HG03139 (cell line): ENCODE results near the gene ALCAM.

ENCODE experiments used
- ATAC-seq: cut with Tn5 transposase; IDR thresholded peaks from one replicate; pipeline ENCODE4 v1.9.1; 2021; ENCODE audit not compliant: unreplicated experiment

Gene ALCAM

GRCh38 chr3:105521770-105522169 is 155.1 kb downstream of the ALCAM start:
- no peak for ATAC-seq

DNA sequence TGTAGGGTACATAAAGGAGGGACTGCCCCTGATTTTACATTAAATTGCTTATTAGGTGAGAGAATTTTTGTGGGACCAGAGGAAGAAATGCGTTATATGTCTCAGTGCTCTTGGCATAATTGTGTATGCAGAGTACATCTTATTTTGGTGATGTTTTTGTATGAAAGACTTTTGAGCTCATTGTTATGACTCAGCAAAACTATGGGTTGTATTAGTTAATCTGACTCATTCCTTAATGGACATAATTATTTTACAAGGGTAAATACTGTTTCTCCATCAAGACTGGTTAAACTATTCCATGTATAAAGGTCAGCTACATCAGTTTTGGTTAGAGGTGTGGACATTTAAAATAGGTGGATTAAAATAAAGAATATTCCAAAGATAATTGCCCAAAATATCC is 156.8 kb downstream of the ALCAM start:
- ATAC-seq, result no peak

DNA sequence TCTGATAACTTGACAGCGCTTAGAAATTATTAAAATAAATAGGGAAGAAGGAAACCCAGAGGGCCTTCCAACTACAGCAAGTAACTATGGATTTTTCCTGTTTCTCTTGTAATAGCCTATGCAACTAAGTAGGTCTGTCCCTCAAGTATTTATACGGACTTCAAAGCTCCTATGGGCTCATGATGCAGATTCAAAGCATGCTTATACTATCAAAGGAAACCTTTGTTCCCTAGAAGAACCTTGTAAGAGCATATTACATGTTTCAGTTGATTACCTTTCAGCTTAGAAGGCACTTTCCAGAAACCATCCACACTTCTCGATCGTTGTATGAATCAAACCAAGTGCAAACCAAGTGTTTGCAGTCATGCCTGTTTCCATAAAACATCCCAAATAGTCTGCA is 158.8 kb downstream of the ALCAM start:
- ATAC-seq, result no peak

DNA sequence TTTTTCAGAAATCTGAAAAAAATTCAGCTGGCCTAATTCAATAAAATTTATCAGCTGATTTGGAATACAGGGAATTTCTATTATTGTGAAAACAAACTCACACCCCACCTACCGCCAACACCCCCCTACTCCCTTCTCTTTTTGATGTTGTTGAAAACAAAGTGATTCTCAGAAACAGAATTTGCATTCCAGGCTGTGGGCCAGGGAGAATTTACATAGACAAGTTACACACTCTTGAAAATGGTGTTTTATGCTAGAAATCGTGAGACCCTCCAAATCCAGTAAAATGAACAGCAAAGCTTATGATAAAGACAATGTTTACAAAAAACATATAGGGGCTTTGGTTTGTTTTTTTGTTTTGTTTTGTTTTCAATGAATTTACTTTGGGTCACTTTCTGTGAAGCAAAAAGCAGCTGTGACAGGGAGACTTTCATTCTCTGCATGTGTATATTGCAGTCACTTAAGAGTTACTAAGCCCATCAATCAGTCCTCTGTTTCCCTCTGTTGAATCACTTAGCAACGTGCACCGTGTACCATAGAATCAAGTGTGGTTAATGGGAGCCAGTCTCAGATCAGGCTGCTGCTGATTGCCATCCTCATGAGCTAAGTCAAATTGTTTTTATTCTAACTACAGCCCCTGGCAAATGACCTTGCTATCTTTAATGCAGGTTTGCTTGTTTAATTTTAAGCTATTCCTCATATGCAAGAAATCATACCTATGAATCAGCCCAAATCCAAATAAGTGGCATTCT is 159.8 kb downstream of the ALCAM start:
- ATAC-seq, result no peak

DNA sequence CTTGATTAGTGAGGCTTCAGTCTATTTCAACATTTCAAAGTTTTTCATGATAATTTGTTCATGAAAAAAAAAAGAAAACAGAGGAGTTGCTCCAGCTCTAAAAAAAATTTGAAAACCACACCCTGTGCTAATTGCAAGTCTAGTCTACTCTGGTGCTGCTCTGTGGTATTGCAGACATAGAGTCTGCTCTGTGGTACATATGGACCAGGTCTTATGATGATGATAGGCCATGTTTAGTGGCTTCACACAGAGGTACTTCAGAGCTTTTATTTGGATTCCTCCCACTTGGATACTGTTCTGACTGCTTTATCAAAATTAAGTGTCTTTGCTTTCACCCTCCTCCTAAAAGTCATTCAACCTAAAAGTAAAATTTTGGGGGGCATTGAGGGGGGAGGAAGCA is 160.8 kb downstream of the ALCAM start:
- no peak for ATAC-seq

GRCh38 chr3:105527949-105528348 is 161.2 kb downstream of the ALCAM start:
- ATAC-seq, result no peak

DNA sequence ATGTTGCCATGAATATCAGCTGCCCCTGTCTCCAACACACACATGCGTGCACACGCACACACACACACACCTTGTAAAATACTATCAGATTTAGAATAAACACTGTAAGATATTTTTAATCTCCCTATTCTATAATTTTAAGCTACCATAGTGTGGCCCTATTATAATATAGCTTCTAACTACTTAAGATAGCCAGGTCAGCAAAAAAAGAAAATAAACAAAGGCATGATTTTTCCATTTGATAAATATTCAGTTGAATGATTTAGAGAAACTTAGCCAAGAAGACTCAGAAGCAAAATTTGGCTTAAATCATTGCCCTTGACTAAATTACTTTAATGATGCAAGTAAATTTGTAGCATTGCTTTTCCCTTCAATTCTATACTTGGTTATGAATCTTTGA is 162.2 kb downstream of the ALCAM start:
- ATAC-seq, result no peak

DNA sequence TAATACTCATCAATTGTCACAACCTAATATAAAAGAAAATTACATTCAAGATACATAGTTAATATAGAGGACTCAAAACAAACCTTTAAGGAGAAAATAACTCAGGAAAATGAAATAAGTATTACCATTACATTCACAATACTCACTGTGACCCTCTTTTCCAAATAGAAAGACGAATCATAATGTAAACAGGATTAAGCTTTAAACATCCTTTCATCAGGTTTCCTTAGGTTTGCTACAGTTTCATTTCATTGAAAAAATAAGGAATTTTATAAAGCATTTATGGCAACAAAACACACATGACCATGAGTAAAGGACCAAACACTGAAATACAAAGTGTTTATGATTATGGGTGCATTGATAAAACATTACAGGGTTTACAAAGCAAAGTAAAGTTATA is 162.7 kb downstream of the ALCAM start:
- no peak for ATAC-seq

GRCh38 chr3:105532251-105532650 is 165.5 kb downstream of the ALCAM start:
- no peak for ATAC-seq

GRCh38 chr3:105533960-105534359 is 167.3 kb downstream of the ALCAM start:
- no peak for ATAC-seq

- no peak for ATAC-seq
Measured at GRCh38 chr3:105534491-105534890, 167.8 kb downstream of the ALCAM start.

DNA sequence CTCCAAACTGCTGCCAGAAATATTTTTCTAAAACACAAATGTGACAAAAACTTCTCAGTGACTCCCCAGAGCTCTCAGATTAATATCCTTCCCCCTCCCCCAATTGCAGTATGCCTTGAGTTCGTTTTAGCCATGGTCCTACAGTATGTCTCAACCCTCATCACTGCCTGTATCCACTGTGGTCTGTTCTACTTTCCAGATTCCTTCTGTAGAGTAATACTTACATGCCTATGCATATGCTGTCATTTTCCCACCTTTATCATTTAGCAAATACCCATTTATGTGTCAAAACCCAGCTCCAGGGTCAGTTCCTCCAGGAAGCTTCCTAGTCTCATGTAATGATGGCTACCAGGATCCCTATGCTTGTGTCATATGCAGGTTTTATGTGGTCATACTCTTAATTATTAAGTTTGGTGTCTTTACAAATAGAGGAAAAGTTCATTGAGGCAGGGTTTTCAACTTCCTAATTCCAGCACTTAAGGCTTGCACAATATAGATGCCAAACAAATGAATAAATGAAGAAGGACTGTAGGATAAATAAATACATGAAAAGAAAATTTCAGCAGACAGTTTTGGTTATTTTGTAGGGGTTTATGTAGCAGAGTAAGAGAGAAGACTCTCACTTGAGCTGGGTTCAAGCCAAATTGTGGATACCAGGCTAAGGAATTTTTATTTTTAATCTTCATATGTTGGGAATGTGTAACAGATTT is 170.8 kb downstream of the ALCAM start:
- no peak for ATAC-seq

DNA sequence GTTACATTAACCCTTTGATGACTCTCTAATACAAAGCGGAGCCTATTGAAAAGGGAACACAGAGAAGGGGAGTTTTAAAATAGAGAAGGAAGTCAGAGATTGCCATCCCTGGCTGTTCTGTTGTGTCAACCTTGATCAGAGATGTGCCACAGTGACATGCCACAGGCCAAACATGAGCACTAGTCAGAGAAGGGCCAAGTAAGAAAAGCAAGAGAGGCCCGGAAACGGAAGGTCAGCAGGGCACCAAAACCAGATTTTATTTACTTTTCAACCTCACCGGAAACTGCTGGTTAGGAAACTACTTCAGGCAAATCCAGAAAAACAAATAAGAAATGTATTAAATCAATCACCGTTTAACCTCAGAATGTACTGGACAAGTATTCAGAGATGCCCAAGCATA is 171.8 kb downstream of the ALCAM start:
- ATAC-seq, result no peak

DNA sequence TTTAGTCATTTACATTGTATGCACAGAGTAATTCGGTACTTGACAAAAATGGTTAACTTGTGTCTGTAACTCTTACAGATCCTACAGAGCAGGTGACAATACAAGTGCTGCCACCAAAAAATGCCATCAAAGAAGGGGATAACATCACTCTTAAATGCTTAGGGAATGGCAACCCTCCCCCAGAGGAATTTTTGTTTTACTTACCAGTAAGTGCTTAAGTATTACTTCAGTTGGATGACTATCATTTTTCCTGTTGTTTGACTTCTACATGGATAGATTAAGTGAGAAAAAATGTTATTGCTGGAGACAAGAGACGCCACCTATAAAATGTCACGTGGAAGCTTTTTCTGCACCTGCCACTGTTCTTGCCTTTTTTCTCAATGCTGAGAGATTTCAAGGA is 173.2 kb downstream of the ALCAM start:
- ATAC-seq, result no peak

- no peak for ATAC-seq
Measured at GRCh38 chr3:105542282-105543019, 175.7 kb downstream of the ALCAM start.

- no peak for ATAC-seq
Measured at GRCh38 chr3:105545051-105545450, 178.3 kb downstream of the ALCAM start.

DNA sequence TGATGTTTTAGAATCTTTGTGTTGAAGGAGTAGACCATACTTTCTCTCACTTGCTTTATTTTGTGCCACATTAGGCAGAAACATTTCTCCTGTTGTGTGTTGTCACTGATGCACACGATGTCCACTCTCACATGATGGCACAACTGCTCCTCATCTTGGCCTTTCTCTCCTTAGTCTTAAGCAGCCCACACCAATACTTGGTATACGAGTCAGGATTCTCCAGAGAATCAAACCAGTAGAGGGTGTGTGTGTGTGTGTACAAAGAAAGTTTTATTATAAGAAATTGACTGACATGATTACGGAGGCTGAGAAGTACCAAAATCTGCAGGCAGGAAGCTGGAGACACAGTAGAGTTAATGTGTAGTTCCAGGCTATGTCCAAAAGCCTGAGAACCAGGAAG is 187.1 kb downstream of the ALCAM start:
- no peak for ATAC-seq

- ATAC-seq, result no peak
Measured at GRCh38 chr3:105555206-105555605, 188.5 kb downstream of the ALCAM start.

DNA sequence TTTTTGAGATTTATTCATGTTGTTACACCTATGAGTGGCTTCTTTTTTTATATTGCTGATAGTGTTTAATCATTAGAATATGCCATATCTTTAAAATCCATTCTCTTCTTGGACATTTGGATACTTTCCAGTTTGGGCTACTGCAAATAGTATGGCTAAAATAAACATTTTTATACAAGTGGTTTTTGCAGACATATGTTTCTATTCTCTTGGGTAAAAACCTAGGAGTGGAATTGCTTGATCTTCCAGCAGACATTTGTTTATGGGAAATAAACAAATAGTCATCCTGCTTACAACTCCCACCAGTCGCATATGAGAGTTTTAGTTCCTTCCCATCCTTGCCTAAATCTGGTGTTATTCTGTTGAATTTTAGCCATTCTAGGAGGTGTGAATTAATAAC is 193.1 kb downstream of the ALCAM start:
- no peak for ATAC-seq

DNA sequence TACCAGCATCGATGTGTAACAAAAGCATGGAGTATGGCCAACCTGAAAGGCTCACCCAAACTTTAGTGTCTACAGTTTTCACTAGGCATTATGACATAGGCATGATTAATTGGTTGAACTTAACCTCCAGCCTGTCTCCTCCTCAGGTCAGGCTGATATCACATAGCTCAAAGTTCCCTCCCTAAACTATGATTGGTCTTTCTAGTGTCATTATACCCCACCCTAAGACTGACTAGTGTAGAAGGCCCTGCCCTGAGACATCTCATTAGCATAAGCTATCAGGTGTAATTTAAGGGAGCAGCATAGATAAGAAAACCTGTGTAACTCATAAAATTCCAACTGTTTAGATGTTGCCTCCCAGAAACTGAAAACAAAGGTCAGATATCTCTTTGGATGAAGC is 195.2 kb downstream of the ALCAM start:
- ATAC-seq, result no peak

GRCh38 chr3:105564546-105565288 is 198.0 kb downstream of the ALCAM start:
- ATAC-seq, result no peak
